Measurements from ENCODE around the gene FGF21.
"Not testable (repeated sequence)": the region's sequence is repeated elsewhere in the genome, so short reads cannot be mapped to it uniquely, and the experiment has no call there.

Gene FGF21

GRCh38 chr19:48714759-48715675 lies 40.3 kb upstream of the FGF21 start:
- H3K27me3 Mint-ChIP-seq (ENCODE audit: low read depth) = no peaks in the 10 kb centered on the region
- peak overlapping the region; percentile 82 to 87 (median 84) for H3K4me3 Mint-ChIP-seq
- H3K4me1 Mint-ChIP-seq = peaks cover 38% of the 10 kb centered on the region
- TF ChIP-seq, protein P1, sequence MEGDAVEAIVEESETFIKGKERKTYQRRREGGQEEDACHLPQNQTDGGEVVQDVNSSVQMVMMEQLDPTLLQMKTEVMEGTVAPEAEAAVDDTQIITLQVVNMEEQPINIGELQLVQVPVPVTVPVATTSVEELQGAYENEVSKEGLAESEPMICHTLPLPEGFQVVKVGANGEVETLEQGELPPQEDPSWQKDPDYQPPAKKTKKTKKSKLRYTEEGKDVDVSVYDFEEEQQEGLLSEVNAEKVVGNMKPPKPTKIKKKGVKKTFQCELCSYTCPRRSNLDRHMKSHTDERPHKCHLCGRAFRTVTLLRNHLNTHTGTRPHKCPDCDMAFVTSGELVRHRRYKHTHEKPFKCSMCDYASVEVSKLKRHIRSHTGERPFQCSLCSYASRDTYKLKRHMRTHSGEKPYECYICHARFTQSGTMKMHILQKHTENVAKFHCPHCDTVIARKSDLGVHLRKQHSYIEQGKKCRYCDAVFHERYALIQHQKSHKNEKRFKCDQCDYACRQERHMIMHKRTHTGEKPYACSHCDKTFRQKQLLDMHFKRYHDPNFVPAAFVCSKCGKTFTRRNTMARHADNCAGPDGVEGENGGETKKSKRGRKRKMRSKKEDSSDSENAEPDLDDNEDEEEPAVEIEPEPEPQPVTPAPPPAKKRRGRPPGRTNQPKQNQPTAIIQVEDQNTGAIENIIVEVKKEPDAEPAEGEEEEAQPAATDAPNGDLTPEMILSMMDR (IDR thresholded peaks at IDR 0.05; ENCODE audit: unreplicated experiment in 3 of 3) = no peak
- H3K27ac Mint-ChIP-seq = peak overlapping the region; percentile 92 to 98 (median 96)
- H3K36me3 Mint-ChIP-seq (ENCODE audit: low read depth) = peaks cover 4% of the 10 kb centered on the region
- H3K9me3 Mint-ChIP-seq = no peaks in the 10 kb centered on the region

DNA sequence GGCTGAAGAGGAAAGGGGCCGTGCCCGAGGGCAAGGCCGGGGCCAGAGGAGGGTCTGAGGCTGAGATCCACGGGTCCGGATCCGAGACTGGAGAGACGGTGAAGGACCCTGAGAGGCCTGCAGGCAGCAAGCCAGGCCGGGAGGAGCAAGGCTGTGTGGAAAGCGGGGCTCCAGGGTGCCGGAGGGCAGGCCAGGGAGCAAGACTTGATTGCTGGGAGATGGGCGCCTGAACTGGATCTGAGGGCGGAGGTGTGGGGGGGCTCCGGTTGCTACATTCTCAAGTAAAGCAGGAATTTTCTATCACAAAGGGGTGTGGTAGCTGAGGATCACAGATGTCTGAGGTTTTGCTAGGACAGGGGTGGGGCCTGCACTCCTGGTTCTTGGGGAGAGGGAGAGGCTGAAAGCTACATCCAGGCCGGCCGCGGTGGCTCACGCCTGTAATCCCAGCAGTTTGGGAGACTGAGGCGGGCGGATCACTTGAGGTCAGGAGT lies 39.6 kb upstream of the FGF21 start:
- Mint-ChIP-seq H3K4me1 (peaks cover 45% of the 10 kb centered on the region), H3K36me3 (ENCODE audit: low read depth) (peaks cover 4% of the 10 kb centered on the region), H3K27ac (peak overlapping the region; percentile 92 to 98 (median 96)), H3K9me3 (no peaks in the 10 kb centered on the region), H3K4me3 (peak overlapping the region; percentile 82 to 87 (median 84)), H3K27me3 (ENCODE audit: low read depth) (no peaks in the 10 kb centered on the region)
- TF ChIP-seq, protein P1 (IDR thresholded peaks at IDR 0.05; ENCODE audit: unreplicated experiment in 3 of 3) = no peak

GRCh38 chr19:48716562-48717291 lies 38.6 kb upstream of the FGF21 start:
- Mint-ChIP-seq H3K4me3 (peak overlapping the region; percentile 82 to 89 (median 84)), H3K27me3 (ENCODE audit: low read depth) (no peaks in the 10 kb centered on the region), H3K36me3 (ENCODE audit: low read depth) (peaks cover 4% of the 10 kb centered on the region), H3K27ac (peak overlapping the region; percentile 92 to 98 (median 96)), H3K9me3 (no peaks in the 10 kb centered on the region), H3K4me1 (peaks cover 50% of the 10 kb centered on the region)
- TF ChIP-seq, protein P1 (IDR thresholded peaks at IDR 0.05; ENCODE audit: unreplicated experiment in 3 of 3) = no peak

DNA sequence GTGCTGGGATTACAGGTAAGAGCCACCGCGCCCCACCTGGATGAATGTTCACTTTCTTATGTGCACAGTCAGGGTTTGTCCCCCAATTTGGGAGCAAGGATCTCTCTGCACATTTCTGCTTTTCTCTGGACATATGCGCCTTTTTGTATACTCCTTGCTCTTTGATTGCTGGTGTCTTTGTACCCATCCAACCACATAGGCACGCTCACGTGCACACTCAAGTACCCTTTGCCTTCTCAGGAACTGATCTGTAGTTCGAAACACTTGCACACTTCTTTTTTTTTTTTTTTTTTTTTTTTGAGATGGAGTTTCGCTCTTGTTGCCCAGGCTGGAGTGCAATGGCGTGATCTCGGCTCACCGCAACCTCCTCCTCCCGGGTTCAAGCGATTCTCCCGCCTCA lies 37.2 kb upstream of the FGF21 start:
- Mint-ChIP-seq H3K27ac (peak overlapping the region; percentile 97 to 98 (median 97)), H3K4me3 (peak overlapping the region; percentile 72 to 91 (median 82)), H3K4me1 (peaks cover 50% of the 10 kb centered on the region)
- H3K36me3 Mint-ChIP-seq (ENCODE audit: low read depth); H3K27me3 Mint-ChIP-seq (ENCODE audit: low read depth); H3K9me3 Mint-ChIP-seq: not testable (repeated sequence)

DNA sequence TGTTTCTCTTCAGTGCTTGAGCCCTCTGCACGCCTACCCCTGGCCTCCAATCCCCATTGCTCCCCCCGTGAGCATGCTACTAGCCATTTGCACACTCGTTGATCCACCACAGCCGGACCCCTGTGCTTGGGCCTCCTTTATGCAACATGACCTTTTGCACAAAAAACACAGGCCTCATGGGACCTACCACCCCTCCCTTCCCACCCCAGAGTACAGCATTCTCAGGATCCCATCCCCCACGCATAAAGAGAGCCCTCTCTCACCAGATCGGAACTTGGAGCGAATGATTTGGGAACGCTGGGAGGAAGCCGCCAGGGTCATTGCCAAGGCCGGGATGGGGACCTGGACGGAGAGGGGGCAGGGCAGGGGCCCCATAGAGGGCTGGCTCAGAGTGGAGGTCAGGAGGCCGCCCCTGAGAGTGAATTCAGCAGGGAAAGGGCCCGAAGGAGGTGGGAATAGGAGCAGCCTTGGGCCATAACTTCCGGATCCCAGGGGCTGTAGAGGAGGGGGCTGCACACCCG lies 36.6 kb upstream of the FGF21 start:
- H3K36me3 Mint-ChIP-seq (ENCODE audit: low read depth) = no peaks in the 10 kb centered on the region
- no peaks in the 10 kb centered on the region for H3K9me3 Mint-ChIP-seq
- H3K4me3 Mint-ChIP-seq = peak overlapping the region; percentile 72 to 91 (median 82)
- peaks cover 50% of the 10 kb centered on the region for H3K4me1 Mint-ChIP-seq
- no peaks in the 10 kb centered on the region for H3K27me3 Mint-ChIP-seq (ENCODE audit: low read depth)
- TF ChIP-seq, protein P1 (IDR thresholded peaks at IDR 0.05; ENCODE audit: unreplicated experiment in 3 of 3) = no peak
- H3K27ac Mint-ChIP-seq = peak overlapping the region; percentile 97 to 98 (median 97)

Data from nephron (organoid).